ENCODE measurements around the gene CABYR. TPM values are rescaled to one million over a fixed set of nuclear protein-coding genes. Genes with fewer than 3 reads are reported as not detected.

CABYR gene
- total RNA-seq, 4 donors from 2014 or later, result 0.26 to 1.1 (median 0.78) TPM

DNA sequence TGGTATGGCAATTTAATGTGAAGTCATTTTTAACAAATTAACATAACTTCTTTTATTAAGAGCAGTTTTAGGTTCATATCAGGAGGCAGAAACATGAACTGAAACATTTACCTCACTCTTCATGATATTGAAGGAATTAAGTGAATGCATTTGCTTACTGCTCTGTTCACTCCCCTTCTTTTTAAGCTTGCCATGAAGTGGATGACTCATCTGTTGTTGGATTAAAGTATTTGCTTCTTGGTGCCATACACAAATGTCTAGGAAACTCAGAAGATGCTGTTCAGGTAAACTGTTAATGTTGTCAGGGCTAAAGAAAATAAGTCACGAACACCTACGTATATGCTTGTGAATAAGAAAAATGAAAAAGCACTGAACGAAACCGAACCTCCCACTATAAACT is 10.2 kb upstream of the CABYR start:
- Histone ChIP-seq H3K27ac (no peak overlapping the region), H3K4me3 (no peak overlapping the region), H3K4me1 (no peaks in the 10 kb centered on the region), H3K9me3 (no peaks in the 10 kb centered on the region), H3K27me3 (no peaks in the 10 kb centered on the region), H3K36me3 (peaks cover 0 to 91% (median 3%) of the 10 kb centered on the region in 3 donors)
- TF ChIP-seq, protein P1, sequence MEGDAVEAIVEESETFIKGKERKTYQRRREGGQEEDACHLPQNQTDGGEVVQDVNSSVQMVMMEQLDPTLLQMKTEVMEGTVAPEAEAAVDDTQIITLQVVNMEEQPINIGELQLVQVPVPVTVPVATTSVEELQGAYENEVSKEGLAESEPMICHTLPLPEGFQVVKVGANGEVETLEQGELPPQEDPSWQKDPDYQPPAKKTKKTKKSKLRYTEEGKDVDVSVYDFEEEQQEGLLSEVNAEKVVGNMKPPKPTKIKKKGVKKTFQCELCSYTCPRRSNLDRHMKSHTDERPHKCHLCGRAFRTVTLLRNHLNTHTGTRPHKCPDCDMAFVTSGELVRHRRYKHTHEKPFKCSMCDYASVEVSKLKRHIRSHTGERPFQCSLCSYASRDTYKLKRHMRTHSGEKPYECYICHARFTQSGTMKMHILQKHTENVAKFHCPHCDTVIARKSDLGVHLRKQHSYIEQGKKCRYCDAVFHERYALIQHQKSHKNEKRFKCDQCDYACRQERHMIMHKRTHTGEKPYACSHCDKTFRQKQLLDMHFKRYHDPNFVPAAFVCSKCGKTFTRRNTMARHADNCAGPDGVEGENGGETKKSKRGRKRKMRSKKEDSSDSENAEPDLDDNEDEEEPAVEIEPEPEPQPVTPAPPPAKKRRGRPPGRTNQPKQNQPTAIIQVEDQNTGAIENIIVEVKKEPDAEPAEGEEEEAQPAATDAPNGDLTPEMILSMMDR (IDR thresholded peaks at IDR 0.05), result no peak
- TF ChIP-seq POLR2A (IDR thresholded peaks at IDR 0.05), result no peak
- intact Hi-C loops (cut with DNase I), result no loop called here
- DNase-seq, result no peak
- whole genome bisulfite sequencing, 2 donors, result 96 to 99% methylated on average over 4 of the region's 4 CpGs

DNA sequence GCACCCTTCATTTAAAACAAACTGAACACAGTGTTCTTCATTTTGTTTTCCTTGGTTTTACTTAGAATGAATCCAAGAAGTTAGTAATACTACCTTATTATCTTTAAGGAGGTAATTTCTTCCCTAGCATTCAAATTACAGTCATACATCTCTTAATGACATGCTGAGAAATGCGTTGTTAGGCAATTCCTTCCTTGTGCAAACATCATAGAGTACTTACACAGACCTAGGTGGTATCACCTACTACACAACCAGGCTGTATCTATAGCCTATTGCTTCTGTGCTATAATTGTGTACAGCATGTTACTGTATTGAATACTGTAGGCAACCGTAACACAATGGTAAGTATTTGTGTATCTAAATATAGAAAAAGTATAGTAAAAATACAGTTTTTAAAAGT is 8.4 kb upstream of the CABYR start:
- H3K27ac ChIP-seq, result no peak overlapping the region
- 87 to 88% methylated on average over 2 of the region's 2 CpGs for WGBS, 2 donors
- peaks cover 0 to 77% (median 3%) of the 10 kb centered on the region in 3 donors for H3K36me3 ChIP-seq
- no peaks in the 10 kb centered on the region for H3K9me3 ChIP-seq
- TF ChIP-seq POLR2A (IDR thresholded peaks at IDR 0.05), result no peak
- TF ChIP-seq, protein P1 (IDR thresholded peaks at IDR 0.05), result no peak
- no peaks in the 10 kb centered on the region for H3K27me3 ChIP-seq
- no peak overlapping the region for H3K4me3 ChIP-seq
- no peak for DNase-seq
- no peaks in the 10 kb centered on the region for H3K4me1 ChIP-seq
- intact Hi-C loops (cut with DNase I), result no loop called here

GRCh38 chr18:24136967-24137373 is 1.9 kb upstream of the CABYR start:
- Histone ChIP-seq H3K4me3 (no peak overlapping the region), H3K36me3 (peaks cover 0 to 20% (median 0%) of the 10 kb centered on the region in 3 donors), H3K27me3 (peaks cover 0 to 10% (median 0%) of the 10 kb centered on the region in 4 donors), H3K4me1 (peaks cover 0 to 25% (median 5%) of the 10 kb centered on the region in 3 donors), H3K27ac (no peak overlapping the region), H3K9me3 (no peaks in the 10 kb centered on the region)
- intact Hi-C loops (cut with DNase I), result no loop called here
- DNase-seq, result no peak
- 51 to 60% methylated on average over 3 of the region's 3 CpGs for WGBS, 2 donors
- no peak for TF ChIP-seq POLR2A (IDR thresholded peaks at IDR 0.05)
- TF ChIP-seq, protein P1 (IDR thresholded peaks at IDR 0.05), result no peak

DNA sequence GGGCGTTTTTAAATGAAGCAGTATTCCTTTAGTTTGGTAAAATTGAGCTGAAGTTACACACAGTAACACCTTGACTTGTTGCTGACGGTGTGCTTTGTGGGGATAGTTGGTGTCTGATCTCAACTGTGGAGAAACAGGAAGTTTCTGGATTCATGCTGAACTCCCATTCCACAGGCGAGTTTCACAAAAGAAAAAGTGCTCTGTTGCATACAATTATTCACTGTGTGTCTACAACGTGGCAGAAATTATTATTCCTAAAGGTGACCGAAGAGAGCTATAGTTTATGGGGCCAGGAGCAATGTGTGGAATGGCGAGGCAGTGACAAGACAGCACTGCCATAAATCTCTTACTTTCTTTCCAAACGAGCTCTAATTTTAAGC is 463 bp upstream of the CABYR start:
- no peak for DNase-seq
- peak overlapping the region; percentile 32 to 67 (median 50) for H3K27ac ChIP-seq
- intact Hi-C loops (cut with DNase I), result no loop called here

DNA sequence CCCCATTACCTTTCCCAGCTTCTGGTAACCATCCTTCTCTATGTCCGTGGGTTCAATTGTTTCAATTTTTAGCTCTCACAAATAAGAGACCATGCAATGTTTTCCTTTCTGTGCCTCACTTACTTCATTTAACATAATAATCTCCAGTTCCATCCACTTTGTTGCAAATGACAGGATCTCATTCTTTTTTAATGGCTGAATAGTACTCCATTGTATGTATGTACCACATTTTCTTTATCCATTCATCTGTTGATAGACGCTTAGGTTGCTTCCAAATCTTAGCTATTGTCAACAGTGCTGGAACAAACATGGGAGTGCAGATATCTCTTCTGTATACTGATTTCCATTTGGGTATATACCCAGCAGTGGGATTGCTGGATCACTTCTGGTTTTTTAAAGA is 1.8 kb downstream of the CABYR start:
- peaks cover 0 to 25% (median 5%) of the 10 kb centered on the region in 3 donors for H3K4me1 ChIP-seq
- no peaks in the 10 kb centered on the region for H3K9me3 ChIP-seq
- H3K36me3 ChIP-seq, result no peaks in the 10 kb centered on the region
- peaks cover 0 to 10% (median 0%) of the 10 kb centered on the region in 4 donors for H3K27me3 ChIP-seq
- no peak for DNase-seq
- no peak for TF ChIP-seq POLR2A (IDR thresholded peaks at IDR 0.05)
- TF ChIP-seq, protein P1 (IDR thresholded peaks at IDR 0.05), result no peak
- WGBS, 2 donors, result 96 to 100% methylated on average over 2 of the region's 2 CpGs
- intact Hi-C loops (cut with DNase I), result no loop called here
- H3K4me3 ChIP-seq, result no peak overlapping the region
- no peak overlapping the region for H3K27ac ChIP-seq

More for the DNA sequence above, 463 bp upstream of the CABYR start:
- Histone ChIP-seq H3K4me3 (peak overlapping the region; percentile 34 to 73 (median 66)), H3K36me3 (peaks cover 0 to 5% (median 0%) of the 10 kb centered on the region in 3 donors), H3K27me3 (peaks cover 0 to 10% (median 0%) of the 10 kb centered on the region in 4 donors), H3K4me1 (peaks cover 0 to 25% (median 5%) of the 10 kb centered on the region in 3 donors), H3K9me3 (no peaks in the 10 kb centered on the region)
- WGBS, 2 donors, result 21 to 25% methylated on average over 7 of the region's 7 CpGs
- TF ChIP-seq, protein P1 (IDR thresholded peaks at IDR 0.05), result no peak
- TF ChIP-seq POLR2A (IDR thresholded peaks at IDR 0.05), result no peak
